ENCODE measurements around the gene LRRC9.
"Not testable (repeated sequence)": the region's sequence is repeated elsewhere in the genome, so short reads cannot be mapped to it uniquely, and the experiment has no call there.

DNA sequence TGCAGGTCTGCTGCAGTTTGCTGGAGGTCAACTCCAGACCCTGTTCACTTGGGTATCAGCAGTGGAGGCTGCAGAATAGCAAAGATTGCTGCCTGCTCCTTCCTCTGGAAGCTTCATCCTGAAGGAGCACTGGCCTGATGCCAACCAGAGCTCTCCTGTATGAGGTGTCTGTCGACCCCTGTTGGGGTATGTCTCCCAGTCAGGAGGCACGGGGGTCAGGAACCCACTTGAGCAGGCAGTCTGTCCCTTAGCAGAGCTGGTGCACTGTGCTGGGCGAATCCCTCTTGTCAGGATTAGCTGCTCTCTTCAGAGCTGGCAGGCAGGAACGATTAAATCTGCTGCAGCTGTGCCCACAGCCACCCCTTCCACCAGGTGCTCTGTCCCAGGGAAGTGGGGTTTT, 37.9 kb downstream of the LRRC9 start:
- TF ChIP-seq MYC (IDR thresholded peaks at IDR 0.05; ENCODE audit: low read depth, low read length); CTCF (IDR thresholded peaks at IDR 0.05; ENCODE audit: extremely low read depth in 1 of 2, insufficient read depth in 1 of 2, low read depth in 1 of 2, low read length in 2 of 2); POLR2A (IDR thresholded peaks at IDR 0.05; ENCODE audit: low read depth, low read length): not testable (repeated sequence)
